GM18511 (cell line): ENCODE measurements around the gene SV2B.

Source experiments
- ATAC-seq: cut with Tn5 transposase; IDR thresholded peaks from one replicate; pipeline ENCODE4 v1.9.1; 2021; ENCODE audit warnings: mild to moderate bottlenecking, moderate library complexity; ENCODE audit not compliant: unreplicated experiment

The SV2B gene

GRCh38 chr15:91227117-91227516 is 127.1 kb downstream of the SV2B start:
- no peak for ATAC-seq

- no peak for ATAC-seq
Observed at GRCh38 chr15:91227766-91228165, 127.7 kb downstream of the SV2B start.

GRCh38 chr15:91228383-91228782 is 128.3 kb downstream of the SV2B start:
- ATAC-seq = no peak

- ATAC-seq = no peak
Observed at GRCh38 chr15:91228890-91229289, 128.8 kb downstream of the SV2B start.

- ATAC-seq = no peak
Observed at GRCh38 chr15:91231703-91232102, 131.6 kb downstream of the SV2B start.

GRCh38 chr15:91234759-91235158 is 134.7 kb downstream of the SV2B start:
- no peak for ATAC-seq

GRCh38 chr15:91235376-91235775 is 135.3 kb downstream of the SV2B start:
- ATAC-seq = no peak

- no peak for ATAC-seq
Observed at GRCh38 chr15:91237445-91237844, 137.4 kb downstream of the SV2B start.

GRCh38 chr15:91238644-91239425 is 138.8 kb downstream of the SV2B start:
- no peak for ATAC-seq

- ATAC-seq = no peak
Observed at GRCh38 chr15:91243826-91244225, 143.8 kb downstream of the SV2B start.

GRCh38 chr15:91244919-91245318 is 144.9 kb downstream of the SV2B start:
- ATAC-seq = no peak

- no peak for ATAC-seq
Observed at GRCh38 chr15:91246998-91247397, 146.9 kb downstream of the SV2B start.

- no peak for ATAC-seq
Observed at GRCh38 chr15:91249591-91249990, 149.5 kb downstream of the SV2B start.

GRCh38 chr15:91252322-91252721 is 152.3 kb downstream of the SV2B start:
- no peak for ATAC-seq

- ATAC-seq = no peak
Observed at GRCh38 chr15:91252756-91253155, 152.7 kb downstream of the SV2B start.

GRCh38 chr15:91253605-91254004 is 153.5 kb downstream of the SV2B start:
- no peak for ATAC-seq

- no peak for ATAC-seq
Observed at GRCh38 chr15:91254766-91255165, 154.7 kb downstream of the SV2B start.

- no peak for ATAC-seq
Observed at GRCh38 chr15:91255670-91256192, 155.7 kb downstream of the SV2B start.

GRCh38 chr15:91257746-91258414 is 157.8 kb downstream of the SV2B start:
- no peak for ATAC-seq

- peak; percentile 44 for ATAC-seq
Observed at GRCh38 chr15:91258415-91258759, 158.3 kb downstream of the SV2B start.

- ATAC-seq = no peak
Observed at GRCh38 chr15:91259077-91259476, 159.0 kb downstream of the SV2B start.

- no peak for ATAC-seq
Observed at GRCh38 chr15:91261345-91261744, 161.3 kb downstream of the SV2B start.
